HUDEP-2 (cell line): Measurements from ENCODE around the gene CYP11A1.

ENCODE experiments used
- DNase-seq, 76 experiments: peaks; one replicate each; lab custom pipeline; 2025; ENCODE audit not compliant: unreplicated experiment in 76 of 76; lab: John Stamatoyannopoulos, UW

Gene CYP11A1

GRCh38 chr15:74306781-74307217, 60.6 kb downstream of the CYP11A1 start:
- DNase-seq = no peak

- no peak for DNase-seq
Observed at GRCh38 chr15:74305687-74306086, 61.8 kb downstream of the CYP11A1 start.

- no peak for DNase-seq
Observed at GRCh38 chr15:74304431-74304830, 63.0 kb downstream of the CYP11A1 start.

- DNase-seq = no peak
Observed at GRCh38 chr15:74303741-74304309, 63.6 kb downstream of the CYP11A1 start.

- DNase-seq = peak in 7 of 76 experiments; percentile 3 to 31 (median 4)
Observed at GRCh38 chr15:74302821-74303359, 64.6 kb downstream of the CYP11A1 start.

- DNase-seq = no peak
Observed at GRCh38 chr15:74301583-74302361, 65.7 kb downstream of the CYP11A1 start.

GRCh38 chr15:74300057-74300795, 67.2 kb downstream of the CYP11A1 start:
- DNase-seq = no peak

GRCh38 chr15:74297887-74298286, 69.6 kb downstream of the CYP11A1 start:
- DNase-seq = no peak

GRCh38 chr15:74295800-74296199, 71.6 kb downstream of the CYP11A1 start:
- DNase-seq = no peak

GRCh38 chr15:74294010-74294409, 73.4 kb downstream of the CYP11A1 start:
- no peak for DNase-seq

- no peak for DNase-seq
Observed at GRCh38 chr15:74293021-74293810, 74.2 kb downstream of the CYP11A1 start.

GRCh38 chr15:74291101-74292071, 76.1 kb downstream of the CYP11A1 start:
- DNase-seq = peak in 71 of 76 experiments; percentile 2 to 85 (median 60)

GRCh38 chr15:74290645-74291044, 76.8 kb downstream of the CYP11A1 start:
- DNase-seq = no peak

- DNase-seq = no peak
Observed at GRCh38 chr15:74289671-74290070, 77.8 kb downstream of the CYP11A1 start.
